Measurements from ENCODE around the gene TMEM204.

- TF ChIP-seq CEBPB (IDR thresholded peaks at IDR 0.05) = no peak
- TF ChIP-seq EP300 (IDR thresholded peaks at IDR 0.05; ENCODE audit: borderline replicate concordance) = no peak
- no peak for TF ChIP-seq RAD21 (IDR thresholded peaks at IDR 0.05; ENCODE audit: low read depth)
- no peak for TF ChIP-seq TAF1 (IDR thresholded peaks at IDR 0.05; ENCODE audit: low read depth)
- no peak for TF ChIP-seq MAX (IDR thresholded peaks at IDR 0.05)
- TF ChIP-seq CREB1 (IDR thresholded peaks at IDR 0.05; ENCODE audit: low read depth) = no peak
- TF ChIP-seq USF1 (IDR thresholded peaks at IDR 0.05) = no peak
- TF ChIP-seq ZBTB7A (IDR thresholded peaks at IDR 0.05; ENCODE audit: low read depth) = no peak
- no peak for TF ChIP-seq TEAD4 (IDR thresholded peaks at IDR 0.05)
- TF ChIP-seq FOXM1 (IDR thresholded peaks at IDR 0.05; ENCODE audit: borderline replicate concordance, low read depth) = no peak
These were observed 30.9 kb downstream of the TMEM204 start for GRCh38 chr16:1564325-1564724.

All from Ishikawa (cell line).